ENCODE data around the gene TRMT61B.
A peak's percentile ranks its signal among the peaks of the same experiment; 100 is the strongest.

The TRMT61B gene

GRCh38 chr2:28855193-28855592 is 14.9 kb downstream of the TRMT61B start:
- DNase-seq: no peak

- DNase-seq: no peak
Observed at GRCh38 chr2:28842042-28842441, 28.1 kb downstream of the TRMT61B start.

DNA sequence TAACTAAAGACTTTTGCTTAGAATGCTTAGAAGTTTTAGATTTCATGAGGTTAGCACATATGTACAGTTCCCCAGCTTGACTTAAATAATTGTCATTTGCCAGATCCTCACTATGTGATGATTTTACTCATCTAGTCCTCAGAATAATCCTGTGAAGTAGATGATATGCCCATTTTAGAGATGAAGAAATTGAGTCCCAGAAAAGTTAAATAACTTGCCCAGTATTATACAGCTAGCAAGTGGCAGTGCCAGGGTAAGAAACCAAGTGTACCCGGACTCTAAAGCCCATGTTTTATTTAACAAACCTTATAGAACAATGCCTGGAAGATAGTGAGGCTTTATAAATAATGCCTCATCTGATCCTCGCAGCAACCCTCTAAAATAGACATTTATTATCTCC is 31.1 kb downstream of the TRMT61B start:
- DNase-seq: no peak

- no peak for DNase-seq
Observed at GRCh38 chr2:28835781-28836180, 34.3 kb downstream of the TRMT61B start.

DNA sequence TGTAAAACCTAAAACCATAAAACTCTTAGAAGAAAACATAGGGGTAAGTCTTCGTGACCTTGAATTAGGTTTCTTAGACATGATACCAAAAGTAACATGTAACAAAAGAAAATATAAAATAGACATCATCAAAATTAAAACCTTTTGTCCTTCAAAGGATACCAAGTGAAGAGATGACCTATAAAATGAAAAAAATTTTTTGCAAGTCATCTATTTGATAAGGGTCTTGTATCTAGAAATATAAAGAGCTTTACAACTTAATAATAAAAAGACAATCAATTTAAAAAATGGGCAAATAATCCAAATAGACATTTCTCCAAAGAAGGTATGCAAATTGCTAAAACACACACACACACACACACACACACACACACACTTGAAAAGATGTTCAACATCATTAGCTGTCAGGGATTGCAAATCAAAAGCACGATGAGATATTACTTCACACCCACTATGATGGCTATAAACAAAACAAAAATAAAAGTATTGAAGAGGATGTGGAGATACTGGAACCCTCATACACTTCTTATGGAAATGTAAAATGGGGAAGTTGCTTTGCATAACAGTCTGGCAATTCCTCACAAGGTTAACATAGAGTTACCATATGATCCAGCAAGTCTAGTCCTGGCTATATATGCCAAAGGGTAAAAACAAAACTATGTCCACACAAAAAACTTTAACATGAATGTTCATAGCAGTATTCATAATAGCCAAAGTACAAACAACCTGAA is 36.2 kb downstream of the TRMT61B start:
- DNase-seq: no peak

DNA sequence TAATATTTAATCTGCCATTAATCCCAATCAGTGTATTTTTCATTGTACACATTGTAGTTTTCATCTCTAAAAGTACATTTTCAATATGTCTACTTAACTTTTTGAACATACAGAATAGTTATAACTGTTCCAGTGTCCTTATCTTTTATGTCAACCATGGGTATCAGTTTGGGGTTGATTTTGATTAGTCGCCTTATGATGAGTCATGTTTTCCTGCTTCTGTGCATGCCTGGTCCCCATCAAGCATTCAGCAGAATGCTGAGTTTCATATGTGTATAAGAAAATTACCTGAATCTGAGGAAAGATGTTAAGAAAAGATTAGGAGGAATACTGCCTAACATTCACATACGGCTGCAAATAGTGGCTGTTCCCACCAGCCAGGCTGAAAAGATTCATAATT is 41.7 kb downstream of the TRMT61B start:
- no peak for DNase-seq

DNA sequence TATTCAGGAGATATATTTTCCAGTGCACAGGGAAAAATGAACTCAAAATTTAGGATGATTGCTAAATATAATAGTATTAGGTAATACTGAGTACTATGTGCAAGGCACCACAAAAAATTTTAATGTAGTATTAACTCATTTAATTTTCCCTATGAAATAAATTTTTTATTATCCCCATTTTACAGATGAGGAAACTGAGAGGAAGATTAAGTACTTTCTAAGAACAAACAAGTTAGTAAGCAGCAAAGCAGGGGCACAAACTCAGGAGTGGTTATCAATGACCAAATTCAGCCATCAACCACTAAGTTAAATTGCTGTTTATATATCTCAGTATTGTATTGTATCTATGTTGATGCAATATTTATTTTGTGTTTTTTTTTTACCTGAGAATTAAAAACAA is 45.2 kb downstream of the TRMT61B start:
- no peak for DNase-seq

- no peak for DNase-seq
Observed at GRCh38 chr2:28824207-28824606, 45.9 kb downstream of the TRMT61B start.

GRCh38 chr2:28822036-28822435 is 48.1 kb downstream of the TRMT61B start:
- DNase-seq: no peak

- DNase-seq: no peak
Observed at GRCh38 chr2:28821295-28821958, 48.7 kb downstream of the TRMT61B start.

GRCh38 chr2:28818053-28818452 is 52.1 kb downstream of the TRMT61B start:
- no peak for DNase-seq

- peak; percentile 73 for DNase-seq
Observed at GRCh38 chr2:28810384-28811285, 59.5 kb downstream of the TRMT61B start, which contains the start of gene SPDYA. TSS of gene SPDYA (plus strand) at chr2:28810834. CDS start at chr2:28816015, 5,181 bp downstream.

GRCh38 chr2:28809927-28810326 is 60.2 kb downstream of the TRMT61B start:
- no peak for DNase-seq

- DNase-seq: no peak
Observed at GRCh38 chr2:28802975-28803429, 67.1 kb downstream of the TRMT61B start.

DNA sequence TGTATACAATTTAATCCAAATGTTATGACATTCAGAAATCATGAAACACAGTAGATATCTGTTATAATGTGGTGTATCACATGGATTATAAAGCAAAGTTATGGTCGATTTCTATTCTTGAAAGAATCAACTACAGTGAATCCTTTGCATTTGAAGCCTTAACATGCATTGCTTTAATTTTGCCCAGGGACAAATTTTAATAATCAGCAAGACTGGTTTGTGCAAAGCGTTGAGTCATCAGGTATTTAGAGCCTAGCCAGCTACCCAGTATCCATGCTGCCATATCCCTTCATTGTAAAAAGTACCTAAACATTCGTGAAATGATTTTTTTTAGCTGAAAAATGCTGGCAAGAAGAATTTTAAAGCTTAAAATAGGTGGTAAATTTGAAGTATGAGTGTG is 68.4 kb downstream of the TRMT61B start:
- no peak for DNase-seq

Data from activated gamma-delta T cell (primary cell).